ENCODE data around the gene VTI1A.

- TF ChIP-seq EZH2 (IDR thresholded peaks at IDR 0.05; ENCODE audit: low read depth, unreplicated experiment) = no peak
- no peak for TF ChIP-seq CTCF (conservative IDR thresholded peaks at IDR 0.05; ENCODE audit: low read depth in 2 of 2)
- no peak for TF ChIP-seq ETS1 (IDR thresholded peaks at IDR 0.05)
- no peak for TF ChIP-seq REST (IDR thresholded peaks at IDR 0.05; ENCODE audit: unreplicated experiment)
Observed at GRCh38 chr10:112615269-112615668, 168.3 kb downstream of the VTI1A start.
